ENCODE measurements around the gene ATP1A1. TPM values are rescaled to one million over a fixed set of nuclear protein-coding genes. Genes with fewer than 3 reads are reported as not detected.
A peak's percentile ranks its signal among the peaks of the same experiment; 100 is the strongest.

ATP1A1 gene
- total RNA-seq, 1 experiment from 2014 or later, result 239 TPM

DNA sequence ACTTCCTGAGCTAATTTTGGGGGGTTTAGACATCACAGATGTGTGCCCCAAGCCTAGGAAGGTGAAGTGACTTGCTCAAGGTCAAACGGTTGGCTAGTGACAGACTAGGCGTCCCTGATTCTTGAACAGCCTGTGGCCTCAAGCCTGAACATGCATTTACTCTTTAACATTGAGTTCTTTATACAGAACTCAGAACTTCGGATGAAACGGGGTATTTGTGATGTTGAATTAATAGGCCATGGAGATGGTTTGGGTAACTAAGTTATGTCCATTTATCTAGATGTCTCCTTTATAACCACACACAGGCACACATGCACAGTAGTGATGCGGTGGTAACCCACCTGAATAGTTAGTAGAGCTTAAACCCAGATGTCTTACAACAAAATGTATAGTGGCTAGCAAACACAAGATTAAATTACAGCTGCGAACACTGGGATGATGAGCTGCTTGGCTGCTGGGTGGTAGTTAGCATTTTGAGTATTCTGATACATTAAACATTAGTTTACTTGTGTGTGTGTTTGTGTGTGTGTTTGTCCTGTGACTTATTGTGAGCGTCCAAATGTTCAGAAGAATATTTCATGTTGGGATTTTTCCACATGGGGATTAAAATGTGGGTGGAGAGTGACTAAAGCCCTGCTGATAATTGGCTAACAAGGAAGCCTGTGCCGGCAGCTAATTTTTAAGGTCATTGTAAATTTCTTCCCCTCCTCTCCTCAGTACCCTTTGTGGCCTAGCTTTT, 2.3 kb downstream of the ATP1A1 start:
- H3K36me3 Mint-ChIP-seq (ENCODE audit: insufficient read depth in 1 of 3, low read depth in 3 of 3), result peaks cover 0 to 4% (median 0%) of the 10 kb centered on the region in 3 experiments; a peak in 1 of 7 replicates
- no peak overlapping the region for H3K56ac ChIP-seq (ENCODE audit: insufficient read length, low read depth, low read length)
- no peak overlapping the region for H3K14ac ChIP-seq (ENCODE audit: insufficient read depth, low read length)
- H4K91ac ChIP-seq (ENCODE audit: insufficient read length, low read depth, low read length), result no peak overlapping the region
- no peak overlapping the region for H3K27ac ChIP-seq (ENCODE audit: insufficient read length, low read depth, low read length)
- H4K5ac ChIP-seq (ENCODE audit: insufficient read length, low read depth, low read length), result no peak overlapping the region
- H3K4ac ChIP-seq (ENCODE audit: low read depth, low read length), result no peak overlapping the region
- no peak overlapping the region for H2BK5ac ChIP-seq (ENCODE audit: insufficient read length, low read length)
- H3K9me3 ChIP-seq (ENCODE audit: control insufficient read depth, low read depth, low read length), result no peaks in the 10 kb centered on the region
- peaks cover 11% of the 10 kb centered on the region for H3K27me3 Mint-ChIP-seq (ENCODE audit: low read depth)
- no peaks in the 10 kb centered on the region for H3K9me3 Mint-ChIP-seq
- peak overlapping the region; percentile 29 to 84 (median 82) for H3K27ac Mint-ChIP-seq
- no peak overlapping the region for H3K18ac ChIP-seq (ENCODE audit: insufficient read length, low read depth, low read length)
- H2AK5ac ChIP-seq (ENCODE audit: insufficient read length, low read length), result no peak overlapping the region
- peaks cover 17% of the 10 kb centered on the region for H3K23me2 ChIP-seq (ENCODE audit: insufficient read length, low read depth, low read length, poor library complexity, severe bottlenecking)
- no peak overlapping the region for H3K9ac ChIP-seq (ENCODE audit: extremely low read depth, insufficient read length, low read length)
- H2BK20ac ChIP-seq (ENCODE audit: low read depth, low read length, poor library complexity, severe bottlenecking), result no peak overlapping the region
- no peak overlapping the region for H2BK12ac ChIP-seq (ENCODE audit: insufficient read length, low read depth, low read length)
- peak overlapping the region; percentile 86 for H3K4me2 ChIP-seq (ENCODE audit: insufficient read depth, insufficient read length, low read length)
- H3K79me1 ChIP-seq (ENCODE audit: insufficient read depth, low read depth, low read length, poor library complexity, severe bottlenecking), result no peaks in the 10 kb centered on the region
- H3K79me2 ChIP-seq (ENCODE audit: insufficient read depth, low read length), result peaks cover 47% of the 10 kb centered on the region; the same call in 1 of the 2 replicates
- H2BK120ac ChIP-seq (ENCODE audit: low read depth, low read length, poor library complexity, severe bottlenecking), result no peak overlapping the region
- TF ChIP-seq, protein P1, sequence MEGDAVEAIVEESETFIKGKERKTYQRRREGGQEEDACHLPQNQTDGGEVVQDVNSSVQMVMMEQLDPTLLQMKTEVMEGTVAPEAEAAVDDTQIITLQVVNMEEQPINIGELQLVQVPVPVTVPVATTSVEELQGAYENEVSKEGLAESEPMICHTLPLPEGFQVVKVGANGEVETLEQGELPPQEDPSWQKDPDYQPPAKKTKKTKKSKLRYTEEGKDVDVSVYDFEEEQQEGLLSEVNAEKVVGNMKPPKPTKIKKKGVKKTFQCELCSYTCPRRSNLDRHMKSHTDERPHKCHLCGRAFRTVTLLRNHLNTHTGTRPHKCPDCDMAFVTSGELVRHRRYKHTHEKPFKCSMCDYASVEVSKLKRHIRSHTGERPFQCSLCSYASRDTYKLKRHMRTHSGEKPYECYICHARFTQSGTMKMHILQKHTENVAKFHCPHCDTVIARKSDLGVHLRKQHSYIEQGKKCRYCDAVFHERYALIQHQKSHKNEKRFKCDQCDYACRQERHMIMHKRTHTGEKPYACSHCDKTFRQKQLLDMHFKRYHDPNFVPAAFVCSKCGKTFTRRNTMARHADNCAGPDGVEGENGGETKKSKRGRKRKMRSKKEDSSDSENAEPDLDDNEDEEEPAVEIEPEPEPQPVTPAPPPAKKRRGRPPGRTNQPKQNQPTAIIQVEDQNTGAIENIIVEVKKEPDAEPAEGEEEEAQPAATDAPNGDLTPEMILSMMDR (conservative IDR thresholded peaks at IDR 0.05), result no peak
- no peak overlapping the region for H3K23ac ChIP-seq (ENCODE audit: insufficient read length, low read depth, low read length)
- H3K27me3 ChIP-seq (ENCODE audit: insufficient read depth, low read length), result no peaks in the 10 kb centered on the region
- no peak overlapping the region for H2AFZ ChIP-seq (ENCODE audit: low read length)
- H2BK15ac ChIP-seq (ENCODE audit: low read depth, low read length), result no peak overlapping the region
- DNase-seq, result no peak
- H3K4me1 ChIP-seq (ENCODE audit: insufficient read depth, low read length), result peaks cover 8% of the 10 kb centered on the region
- H3T11ph ChIP-seq (ENCODE audit: low read length), result no peak overlapping the region
- WGBS (ENCODE audit: extremely low coverage, insufficient read length, low lambda C conversion rate), result no CpG with 5 or more reads among the region's 8 CpGs
- H3K4me1 Mint-ChIP-seq, result peaks cover 67 to 73% of the 10 kb centered on the region in 2 experiments
- H3K4me3 Mint-ChIP-seq, result peak overlapping the region; percentile 88 to 95
- H4K8ac ChIP-seq (replicated peaks; ENCODE audit: insufficient read length, low read depth, low read length), result no peak overlapping the region
- no peaks in the 10 kb centered on the region for H4K20me1 ChIP-seq (ENCODE audit: control insufficient read depth, insufficient read depth, insufficient read length)

Data from H9 (cell line).